ENCODE measurements around the gene SLC2A1.
A peak's percentile ranks its signal among the peaks of the same experiment; 100 is the strongest.

The SLC2A1 gene

GRCh38 chr1:42960566-42961311 lies 2.1 kb upstream of the SLC2A1 start:
- no peak for DNase-seq (ENCODE audit: low spot score)

- no peak for DNase-seq (ENCODE audit: low spot score)
Observed at GRCh38 chr1:42960122-42960390, 1.4 kb upstream of the SLC2A1 start.

DNA sequence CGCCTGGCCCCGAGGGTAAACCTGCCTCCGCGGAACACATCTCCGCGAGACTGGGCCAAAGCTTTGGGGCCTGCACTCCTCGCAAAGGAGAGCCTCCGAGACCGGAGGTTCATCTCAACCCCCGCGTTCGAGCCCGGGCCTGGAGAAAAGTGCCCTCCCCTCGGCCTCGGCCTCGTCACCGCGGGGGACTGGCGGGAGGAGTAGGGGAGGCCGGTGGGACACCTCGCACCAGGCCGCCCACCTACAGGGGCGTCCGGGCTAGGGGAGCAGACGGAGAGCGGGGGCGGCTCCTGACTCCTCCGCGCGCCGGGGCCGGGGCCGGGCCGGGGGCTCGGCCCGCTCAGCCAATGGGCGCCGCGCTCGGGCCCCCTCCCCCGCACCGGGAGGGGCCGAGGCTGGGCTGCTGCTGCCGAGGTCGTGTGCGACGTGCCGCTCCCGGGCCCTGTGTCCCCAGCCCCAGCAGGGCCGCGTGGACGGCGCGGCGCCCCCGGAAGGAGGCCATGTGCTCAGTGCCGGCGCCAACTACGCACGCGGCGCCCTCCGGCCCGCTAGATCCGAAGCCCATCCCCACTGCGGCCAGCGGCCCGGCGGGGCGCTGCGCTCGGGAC lies 684 bp downstream of the SLC2A1 start:
- DNase-seq (ENCODE audit: low spot score), result peak; percentile 59

DNA sequence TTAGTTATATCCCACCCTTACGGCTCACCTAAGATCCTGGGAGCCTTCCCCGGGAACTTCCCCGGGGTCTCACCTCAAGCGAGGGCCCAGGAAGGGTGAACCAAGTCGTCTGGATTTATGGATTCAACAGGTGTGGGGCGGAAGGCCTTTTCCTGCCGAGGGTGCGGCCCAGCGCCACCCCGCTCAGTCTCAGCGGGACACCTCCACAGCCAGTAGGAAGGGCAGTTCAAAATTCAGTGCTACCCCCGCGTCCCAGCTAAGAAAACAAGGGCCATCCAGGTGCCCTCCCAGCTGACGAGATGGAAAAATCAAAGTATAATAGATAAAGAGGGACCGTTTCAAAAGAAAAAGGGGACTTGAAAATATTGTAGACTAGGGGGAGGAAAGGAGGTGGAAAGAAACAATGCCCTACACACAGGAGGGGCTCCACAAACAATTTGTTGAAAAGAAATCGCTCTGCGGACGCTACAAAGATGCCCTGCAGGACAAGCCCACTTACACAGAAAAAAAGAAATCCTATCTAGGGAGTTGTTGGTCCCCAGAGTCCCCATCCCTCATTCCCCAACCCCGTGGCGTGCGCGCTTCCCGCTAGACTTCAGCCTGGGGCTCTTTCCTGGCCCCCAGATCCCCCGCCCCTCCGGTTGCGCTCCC lies 1.3 kb downstream of the SLC2A1 start:
- DNase-seq (ENCODE audit: low spot score), result no peak

DNA sequence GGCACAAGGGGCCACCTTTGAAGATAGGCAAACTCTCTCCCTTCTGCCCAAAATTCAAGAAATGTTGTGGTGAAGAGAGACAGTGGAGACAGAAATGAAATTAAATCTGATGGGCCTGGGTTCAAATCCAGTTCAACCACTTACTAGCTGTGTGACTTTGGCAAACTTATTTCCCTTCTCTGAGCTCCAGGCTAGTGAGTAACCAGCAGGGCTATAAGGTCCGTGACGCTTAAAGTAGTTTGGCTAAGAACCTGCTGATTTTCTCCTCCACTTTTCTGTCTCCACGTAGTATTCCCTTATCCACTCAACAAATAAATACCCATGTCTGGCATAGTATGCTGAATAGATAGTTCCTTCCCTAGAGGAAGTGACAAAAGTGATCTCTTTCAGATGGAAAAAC lies 1.9 kb downstream of the SLC2A1 start:
- DNase-seq (ENCODE audit: low spot score), result no peak

GRCh38 chr1:42955311-42956063 lies 3.2 kb downstream of the SLC2A1 start:
- DNase-seq (ENCODE audit: low spot score), result no peak

DNA sequence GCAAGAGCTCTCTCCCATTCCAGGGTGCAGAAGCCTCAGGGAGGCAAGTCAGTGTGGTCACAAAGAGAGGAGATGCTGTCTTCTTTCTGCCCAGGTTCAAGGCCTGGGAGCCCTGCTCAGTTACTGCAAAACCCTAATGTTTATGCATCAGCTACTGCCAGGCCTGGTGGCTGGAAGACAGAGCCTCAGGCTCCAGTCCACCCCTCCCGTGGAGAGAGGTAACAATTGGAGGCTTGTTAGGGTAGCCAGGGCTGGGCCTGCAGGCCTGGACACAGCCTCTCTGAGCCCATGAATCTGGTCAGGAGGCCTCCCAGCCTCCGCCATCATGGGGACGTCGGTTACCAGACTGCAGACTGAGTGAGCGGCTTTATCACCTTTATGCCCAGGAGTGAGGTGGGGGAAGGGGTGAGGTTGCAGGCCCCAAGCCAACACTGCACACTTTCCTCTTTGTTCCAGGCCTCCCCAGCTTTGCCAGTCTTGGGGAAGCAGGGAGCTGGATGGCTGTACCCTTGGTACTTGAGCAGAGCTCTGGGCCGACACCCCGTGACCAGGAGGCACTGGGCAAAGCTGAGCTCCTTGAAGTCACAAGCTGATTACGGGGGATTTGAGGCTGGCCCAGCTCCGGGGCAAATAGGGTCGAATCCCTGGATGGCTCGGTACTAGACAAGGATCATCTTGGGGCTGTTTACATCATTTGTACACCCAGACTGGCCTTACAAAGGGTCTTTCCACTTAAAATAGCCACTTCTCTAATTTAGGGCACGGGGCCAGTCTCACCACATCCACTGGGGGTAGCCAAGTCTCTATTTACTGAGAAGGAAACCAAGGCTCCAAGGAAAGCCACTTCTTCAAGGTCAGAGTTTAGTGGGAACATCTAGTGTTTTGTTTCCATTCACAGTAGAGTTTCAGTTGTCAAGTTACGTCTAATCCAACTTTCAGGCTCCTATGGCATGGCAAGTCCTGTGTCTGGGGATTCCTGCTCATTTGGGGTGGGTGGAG lies 5.2 kb downstream of the SLC2A1 start:
- no peak for DNase-seq (ENCODE audit: low spot score)

- peak; percentile 59 for DNase-seq (ENCODE audit: low spot score)
Observed at GRCh38 chr1:42952303-42953001, 6.2 kb downstream of the SLC2A1 start.

DNA sequence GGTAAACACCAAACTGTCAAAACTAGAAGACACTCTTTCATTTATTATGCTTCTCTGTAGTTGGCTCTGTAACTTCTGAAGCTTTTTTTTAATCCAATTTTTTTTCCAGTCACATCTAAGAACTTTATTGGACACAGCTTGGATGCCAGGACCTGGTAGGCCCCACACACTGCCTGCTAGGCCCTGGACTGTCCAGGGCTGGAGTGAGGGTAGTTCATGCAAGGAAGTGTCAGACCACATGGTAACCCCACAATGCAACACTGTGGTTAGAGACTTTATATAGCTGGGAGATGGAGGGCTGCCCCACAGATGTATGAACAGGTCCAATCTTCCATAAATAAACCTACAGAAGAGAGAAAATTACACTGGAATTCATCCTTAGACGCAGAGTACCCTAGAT lies 7.1 kb downstream of the SLC2A1 start:
- DNase-seq (ENCODE audit: low spot score), result no peak

DNA sequence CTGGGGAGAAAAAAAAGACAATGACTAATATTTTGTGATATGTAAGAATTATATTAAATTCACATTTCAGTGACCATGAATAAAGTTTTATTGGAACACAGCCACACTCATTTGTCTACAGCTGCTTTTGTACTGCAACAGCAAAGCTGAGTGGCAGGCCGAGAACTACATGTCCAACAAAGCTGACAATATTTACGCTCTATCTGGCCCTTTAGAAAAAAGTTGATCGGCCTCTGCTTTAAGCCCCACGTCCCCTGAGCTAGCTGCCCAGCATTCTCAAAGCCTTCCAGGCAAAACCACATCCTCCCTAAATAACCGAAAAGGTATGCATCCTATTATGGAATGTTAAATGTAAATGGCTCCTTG lies 8.6 kb downstream of the SLC2A1 start:
- DNase-seq (ENCODE audit: low spot score), result no peak

GRCh38 chr1:42949312-42950115 lies 9.2 kb downstream of the SLC2A1 start:
- DNase-seq (ENCODE audit: low spot score), result no peak

GRCh38 chr1:42947965-42948732 lies 10.5 kb downstream of the SLC2A1 start:
- DNase-seq (ENCODE audit: low spot score), result no peak

DNA sequence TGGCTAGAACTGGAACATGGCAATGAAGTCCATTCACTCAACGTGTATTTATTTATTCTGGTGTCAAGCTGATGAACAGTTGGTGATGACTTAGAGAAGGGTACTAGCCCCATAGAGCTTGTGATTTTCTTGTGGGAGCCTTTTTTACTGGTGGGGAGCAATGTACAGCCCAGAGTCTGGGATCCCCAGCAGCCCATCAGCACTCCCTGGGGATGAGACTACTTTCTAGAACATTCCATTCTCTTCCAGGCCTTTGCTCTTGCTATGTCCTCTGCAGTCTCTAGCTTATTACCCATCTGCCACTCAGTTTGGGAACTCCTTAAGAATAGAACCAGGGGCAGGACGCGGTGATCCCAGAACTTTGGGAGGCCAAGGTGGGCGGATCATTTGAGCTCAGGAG lies 11.6 kb downstream of the SLC2A1 start:
- no peak for DNase-seq (ENCODE audit: low spot score)

GRCh38 chr1:42946120-42946898 lies 12.4 kb downstream of the SLC2A1 start:
- no peak for DNase-seq (ENCODE audit: low spot score)

DNA sequence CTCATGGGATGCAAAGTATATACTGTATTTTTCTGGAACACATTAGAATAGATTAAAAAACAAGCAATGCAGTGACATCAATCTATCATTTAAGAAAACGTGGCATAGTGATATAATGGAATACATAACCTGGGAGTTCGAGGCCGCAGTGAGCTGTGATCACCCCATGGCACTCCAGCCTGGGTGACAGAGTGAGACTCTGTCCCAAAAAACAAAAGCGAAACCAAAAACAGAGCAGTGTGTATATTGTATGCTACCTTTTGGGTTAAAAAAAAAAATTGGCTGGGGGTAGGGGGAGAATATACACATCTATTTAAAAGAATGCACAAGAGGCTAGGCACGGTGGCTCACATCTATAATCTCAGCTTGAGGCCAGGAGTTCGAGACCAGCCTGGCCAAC lies 13.5 kb downstream of the SLC2A1 start:
- peak; percentile 49 for DNase-seq (ENCODE audit: low spot score)

- no peak for DNase-seq (ENCODE audit: low spot score)
Observed at GRCh38 chr1:42944246-42944928, 14.3 kb downstream of the SLC2A1 start.

DNA sequence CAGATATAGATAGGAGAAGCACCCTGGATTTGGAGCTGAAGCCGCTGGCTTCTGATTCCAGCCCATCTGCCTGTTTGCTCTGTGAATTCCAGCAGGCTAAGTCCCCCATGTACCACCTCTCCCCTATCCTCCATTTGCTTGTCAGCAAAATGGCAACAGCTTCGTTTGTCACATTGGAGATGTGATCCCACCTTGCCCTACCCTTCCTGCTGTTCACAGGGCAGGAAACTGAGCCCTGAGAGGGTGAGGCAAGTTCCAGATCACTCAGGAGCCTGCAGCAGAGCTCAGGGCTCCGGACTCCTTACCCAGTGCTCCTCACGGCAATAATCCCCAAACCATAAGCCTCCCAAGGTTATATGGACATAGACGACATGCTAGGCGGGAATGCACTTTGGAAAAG lies 14.9 kb downstream of the SLC2A1 start:
- DNase-seq (ENCODE audit: low spot score), result no peak

DNA sequence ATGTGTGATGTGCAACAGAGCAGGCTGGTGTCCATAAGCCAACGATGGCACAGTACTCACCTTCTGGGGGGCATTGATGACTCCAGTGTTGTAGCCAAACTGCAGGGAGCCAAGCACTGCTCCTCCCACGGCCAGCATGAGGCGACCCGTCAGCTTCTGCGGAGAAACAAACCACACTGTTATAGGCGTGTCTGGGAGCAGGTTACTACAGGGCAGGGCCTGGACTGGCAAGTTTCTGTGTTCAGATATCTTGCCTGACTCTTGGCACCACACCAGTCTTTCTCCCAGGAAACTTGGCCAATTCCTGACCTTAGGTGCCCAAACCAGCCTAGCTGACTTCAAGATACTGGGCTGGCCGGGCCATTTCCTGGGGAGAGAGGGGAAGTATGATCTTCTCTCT lies 15.5 kb downstream of the SLC2A1 start:
- peak; percentile 50 for DNase-seq (ENCODE audit: low spot score)

All from CD4-positive, alpha-beta T cell treated with Interleukin-6 at 100 ng/mL for 8 hours (primary cell).